Colonic mucosa (tissue), 4 donors: ENCODE results near the gene LRRC8B. TPM values are rescaled to one million over a fixed set of nuclear protein-coding genes. Genes with fewer than 3 reads are reported as not detected.

Experiments used
- DNase-seq: peaks from one replicate; pipeline ENCODE4 v3.0.0-alpha.2; 2020
- H3K27ac ChIP-seq: fragments of 200-600 bp; one replicate; pipeline ENCODE4 v1.8.0; 2021
- H3K27me3 ChIP-seq: fragments of 200-600 bp; one replicate; pipeline ENCODE4 v1.8.0; 2021
- H3K36me3 ChIP-seq: fragments of 200-600 bp; one replicate; pipeline ENCODE4 v1.8.0; 2021
- H3K4me1 ChIP-seq: fragments of 200-600 bp; one replicate; pipeline ENCODE4 v1.8.0; 2021; ENCODE audit warnings: mild to moderate bottlenecking
- H3K4me3 ChIP-seq: fragments of 200-600 bp; one replicate; pipeline ENCODE4 v1.8.0; 2021
- H3K9ac ChIP-seq, 2 donors: one replicate each; pipeline ENCODE4 v1.7.0; 2013; ENCODE audit warnings: control low read depth in 2 of 2, low read depth in 2 of 2, low read length in 2 of 2
- H3K9me3 ChIP-seq: fragments of 200-600 bp; one replicate; pipeline ENCODE4 v1.8.0; 2021
- intact Hi-C: fragments of 100-400 bp; cut with DNase I; formaldehyde crosslinking; loops from one replicate; pipeline ENCODE4 v1.14.1; 2022
- total RNA-seq, 2 donors: library from RNA; stranded (reverse); fragmentation: NEBNext Ultra II Directional in 1 of 2; extraction: Animal tissue kit (Norgen Biotek cat#: 25700) in 1 of 2; gene quantifications; one replicate each; pipeline ENCODE4 v1.2.1, GENCODE V29; 2021
- TF ChIP-seq, protein P1 (sequence below): fragments of 200-600 bp; IDR thresholded peaks from one replicate; pipeline ENCODE4 v1.8.0; 2022; ENCODE audit warnings: antibody characterized with exemption, mild to moderate bottlenecking
- donor health status: healthy.
- donor health status: DM: no; HTN: no; CAD: no.
- donor health status: DM: no; HTN: no; CAD: no.

LRRC8B gene
- total RNA-seq, 2 donors from 2014 or later = 14.4 to 15.0 TPM

DNA sequence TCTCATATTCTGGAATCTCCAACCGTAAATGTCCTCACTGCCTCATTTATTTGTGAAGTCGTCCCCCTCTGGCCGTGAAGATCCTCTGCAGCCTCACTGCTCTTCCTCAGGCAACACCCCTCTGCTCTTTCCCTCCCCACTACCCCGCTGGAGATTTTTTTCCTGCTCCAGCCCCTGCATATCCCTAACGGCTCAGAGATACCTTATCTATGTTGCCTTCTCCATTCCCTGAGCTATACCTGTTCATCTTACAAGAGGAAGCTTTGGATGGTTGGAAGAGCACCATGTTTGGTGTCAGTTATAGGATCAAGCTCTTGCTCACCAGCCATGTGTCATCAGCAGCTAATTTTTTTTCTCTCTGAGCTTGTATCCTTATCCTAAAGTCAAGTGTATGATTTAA, 26.4 kb downstream of the LRRC8B start:
- DNase-seq = no peak
- TF ChIP-seq, protein P1, sequence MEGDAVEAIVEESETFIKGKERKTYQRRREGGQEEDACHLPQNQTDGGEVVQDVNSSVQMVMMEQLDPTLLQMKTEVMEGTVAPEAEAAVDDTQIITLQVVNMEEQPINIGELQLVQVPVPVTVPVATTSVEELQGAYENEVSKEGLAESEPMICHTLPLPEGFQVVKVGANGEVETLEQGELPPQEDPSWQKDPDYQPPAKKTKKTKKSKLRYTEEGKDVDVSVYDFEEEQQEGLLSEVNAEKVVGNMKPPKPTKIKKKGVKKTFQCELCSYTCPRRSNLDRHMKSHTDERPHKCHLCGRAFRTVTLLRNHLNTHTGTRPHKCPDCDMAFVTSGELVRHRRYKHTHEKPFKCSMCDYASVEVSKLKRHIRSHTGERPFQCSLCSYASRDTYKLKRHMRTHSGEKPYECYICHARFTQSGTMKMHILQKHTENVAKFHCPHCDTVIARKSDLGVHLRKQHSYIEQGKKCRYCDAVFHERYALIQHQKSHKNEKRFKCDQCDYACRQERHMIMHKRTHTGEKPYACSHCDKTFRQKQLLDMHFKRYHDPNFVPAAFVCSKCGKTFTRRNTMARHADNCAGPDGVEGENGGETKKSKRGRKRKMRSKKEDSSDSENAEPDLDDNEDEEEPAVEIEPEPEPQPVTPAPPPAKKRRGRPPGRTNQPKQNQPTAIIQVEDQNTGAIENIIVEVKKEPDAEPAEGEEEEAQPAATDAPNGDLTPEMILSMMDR = no peak
- no peaks in the 10 kb centered on the region for H3K4me1 ChIP-seq
- H3K36me3 ChIP-seq = no peaks in the 10 kb centered on the region
- H3K9ac ChIP-seq = no peak overlapping the region
- no peaks in the 10 kb centered on the region for H3K27me3 ChIP-seq
- H3K4me3 ChIP-seq = no peak overlapping the region
- no peaks in the 10 kb centered on the region for H3K9me3 ChIP-seq
- no peak overlapping the region for H3K27ac ChIP-seq
- intact Hi-C loops = no loop called here

- Histone ChIP-seq H3K9ac (no peak overlapping the region), H3K27me3 (no peaks in the 10 kb centered on the region), H3K4me1 (no peaks in the 10 kb centered on the region), H3K9me3 (no peaks in the 10 kb centered on the region), H3K36me3 (no peaks in the 10 kb centered on the region), H3K27ac (peak overlapping the region; percentile 51), H3K4me3 (no peak overlapping the region)
- no peak for DNase-seq
- TF ChIP-seq, protein P1 = no peak
- intact Hi-C loops = no loop called here
Measured at GRCh38 chr1:89552471-89553081, 27.9 kb downstream of the LRRC8B start.

GRCh38 chr1:89553157-89553556, 28.5 kb downstream of the LRRC8B start:
- H3K36me3 ChIP-seq = no peaks in the 10 kb centered on the region
- no peaks in the 10 kb centered on the region for H3K27me3 ChIP-seq
- H3K4me1 ChIP-seq = no peaks in the 10 kb centered on the region
- TF ChIP-seq, protein P1 = no peak
- H3K27ac ChIP-seq = peak overlapping the region; percentile 51
- H3K4me3 ChIP-seq = no peak overlapping the region
- H3K9ac ChIP-seq = no peak overlapping the region
- DNase-seq = no peak
- intact Hi-C loops = no loop called here
- H3K9me3 ChIP-seq = no peaks in the 10 kb centered on the region

GRCh38 chr1:89555550-89555949, 30.9 kb downstream of the LRRC8B start:
- H3K9me3 ChIP-seq = no peaks in the 10 kb centered on the region
- DNase-seq = no peak
- H3K27me3 ChIP-seq = no peaks in the 10 kb centered on the region
- H3K9ac ChIP-seq = no peak overlapping the region
- no peak overlapping the region for H3K4me3 ChIP-seq
- no peak overlapping the region for H3K27ac ChIP-seq
- TF ChIP-seq, protein P1 = no peak
- H3K36me3 ChIP-seq = no peaks in the 10 kb centered on the region
- no peaks in the 10 kb centered on the region for H3K4me1 ChIP-seq
- intact Hi-C loops = no loop called here

DNA sequence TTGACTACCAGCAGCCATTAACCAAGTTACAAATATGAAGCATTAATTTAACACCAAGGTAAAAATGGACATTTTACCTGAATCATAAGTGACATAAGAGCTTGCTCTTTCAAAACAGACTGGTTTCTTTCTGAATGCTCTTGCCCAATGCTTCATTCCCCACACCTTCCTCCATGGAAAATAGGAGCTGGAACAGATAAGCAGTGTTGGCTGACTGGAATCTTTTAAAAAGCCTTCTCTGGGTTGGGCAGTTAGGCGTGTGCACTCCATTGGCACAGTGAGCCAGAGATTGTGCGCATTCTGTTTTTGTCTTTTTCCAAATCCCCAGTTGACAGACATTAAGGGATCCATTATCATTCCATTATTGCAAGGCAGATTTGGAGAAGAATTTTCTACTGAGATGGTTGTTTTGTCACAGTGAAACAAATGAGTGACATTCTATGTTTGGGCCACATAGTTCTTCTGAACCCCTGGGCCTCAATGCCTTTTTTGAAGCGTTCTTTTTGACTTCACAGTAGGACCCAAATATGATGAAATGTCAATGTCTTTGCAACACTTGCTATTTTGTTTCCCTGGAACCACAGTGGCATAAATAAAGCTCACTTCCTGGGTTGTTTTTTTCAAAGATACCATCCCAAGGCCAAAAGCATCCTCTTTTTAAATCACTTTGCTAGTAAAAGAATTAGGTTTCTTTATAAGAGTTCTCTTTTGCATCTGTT, 32.3 kb downstream of the LRRC8B start:
- no peak overlapping the region for H3K9ac ChIP-seq
- no peak overlapping the region for H3K27ac ChIP-seq
- DNase-seq = no peak
- intact Hi-C loops = no loop called here
- H3K27me3 ChIP-seq = no peaks in the 10 kb centered on the region
- TF ChIP-seq, protein P1 = no peak
- H3K4me3 ChIP-seq = no peak overlapping the region
- no peaks in the 10 kb centered on the region for H3K36me3 ChIP-seq
- H3K4me1 ChIP-seq = no peaks in the 10 kb centered on the region
- H3K9me3 ChIP-seq = no peaks in the 10 kb centered on the region
